Kidney capillary endothelial cell (primary cell): Measurements from ENCODE around the gene BEST1.
"Not testable (repeated sequence)": the region's sequence is repeated elsewhere in the genome, so short reads cannot be mapped to it uniquely, and the experiment has no call there.

Experiments used
- DNase-seq: peaks from one replicate; pipeline ENCODE4 v3.0.0-alpha.2; 2018; ENCODE audit warnings: low spot score

Gene BEST1

GRCh38 chr11:61978703-61979661, 28.8 kb downstream of the BEST1 start:
- DNase-seq: no peak

DNA sequence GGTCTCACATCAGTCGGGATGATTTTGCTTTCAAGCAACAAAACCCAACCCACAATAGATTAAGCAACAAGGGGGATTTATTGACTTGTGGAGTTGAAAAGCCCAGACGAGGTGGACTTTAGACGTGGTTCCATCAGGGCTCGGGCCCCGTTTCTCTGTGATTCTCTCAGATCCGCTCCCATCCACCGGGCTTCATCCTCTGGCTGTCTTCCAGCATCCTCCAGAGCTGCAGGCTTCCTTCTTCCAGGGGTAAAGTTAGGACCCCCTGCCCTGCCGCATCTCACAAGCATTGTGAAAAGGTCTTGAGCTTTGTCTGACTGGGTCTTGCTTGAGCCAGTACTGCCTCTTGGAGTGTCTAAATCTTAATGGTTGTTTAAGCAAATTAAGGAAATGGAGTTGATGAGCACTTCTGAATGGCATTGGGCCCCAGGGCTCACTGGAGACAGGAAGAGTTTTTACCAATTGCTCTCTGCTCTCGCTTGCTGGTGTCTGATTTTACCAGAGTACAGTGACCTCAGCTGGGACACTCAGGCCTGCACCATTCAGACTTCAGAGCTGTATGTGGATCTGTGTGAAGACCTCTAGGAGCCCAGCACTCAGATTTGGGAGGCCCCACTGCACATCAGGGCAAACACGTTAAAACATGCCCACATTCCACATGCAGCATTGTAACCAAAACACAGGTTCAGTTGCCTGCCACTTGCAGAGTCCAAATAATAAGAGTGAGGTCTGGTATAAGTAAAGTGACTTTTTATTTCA, 30.8 kb downstream of the BEST1 start:
- DNase-seq: no peak

GRCh38 chr11:61983419-61983818, 33.3 kb downstream of the BEST1 start:
- no peak for DNase-seq

DNA sequence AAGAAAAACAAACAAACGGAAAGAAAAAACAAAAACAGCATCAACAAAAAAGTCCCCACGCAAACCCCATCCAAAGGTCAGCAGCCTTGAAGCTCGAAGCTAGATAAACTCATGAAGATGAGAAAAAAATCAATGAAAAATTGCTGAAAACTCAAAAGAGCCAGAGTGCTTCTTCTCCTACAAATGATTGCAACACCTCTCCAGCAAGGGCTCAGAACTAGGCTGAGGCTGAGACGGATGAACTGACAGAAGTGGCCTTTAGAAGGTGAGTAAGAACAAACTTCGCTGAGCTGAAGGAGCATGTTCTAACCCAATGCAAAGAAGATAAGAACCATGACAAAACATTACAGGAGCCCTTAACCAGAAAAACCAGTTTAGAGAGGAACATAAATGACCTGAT, 35.7 kb downstream of the BEST1 start:
- no peak for DNase-seq

DNA sequence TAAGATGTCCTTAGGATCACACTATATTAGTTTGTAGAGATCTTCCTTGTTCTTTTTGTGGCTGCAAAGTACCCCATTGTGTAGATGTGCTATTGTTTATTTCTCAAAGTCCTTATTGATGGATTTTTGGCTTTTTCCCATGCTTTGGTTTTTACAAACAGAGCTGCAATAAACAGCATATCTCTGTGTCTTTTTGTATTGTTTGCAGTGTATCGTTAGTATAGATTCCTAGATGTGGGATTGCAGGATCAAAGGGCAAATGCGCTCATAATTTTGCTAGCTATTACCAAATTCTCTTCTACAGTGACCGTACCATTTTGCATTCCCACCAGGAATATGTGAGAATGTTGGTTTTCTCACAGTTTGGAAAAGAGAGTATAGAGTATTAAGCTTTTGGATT, 44.8 kb downstream of the BEST1 start:
- DNase-seq: no peak

- no peak for DNase-seq
Observed at GRCh38 chr11:61996933-61997332, 46.8 kb downstream of the BEST1 start.

DNA sequence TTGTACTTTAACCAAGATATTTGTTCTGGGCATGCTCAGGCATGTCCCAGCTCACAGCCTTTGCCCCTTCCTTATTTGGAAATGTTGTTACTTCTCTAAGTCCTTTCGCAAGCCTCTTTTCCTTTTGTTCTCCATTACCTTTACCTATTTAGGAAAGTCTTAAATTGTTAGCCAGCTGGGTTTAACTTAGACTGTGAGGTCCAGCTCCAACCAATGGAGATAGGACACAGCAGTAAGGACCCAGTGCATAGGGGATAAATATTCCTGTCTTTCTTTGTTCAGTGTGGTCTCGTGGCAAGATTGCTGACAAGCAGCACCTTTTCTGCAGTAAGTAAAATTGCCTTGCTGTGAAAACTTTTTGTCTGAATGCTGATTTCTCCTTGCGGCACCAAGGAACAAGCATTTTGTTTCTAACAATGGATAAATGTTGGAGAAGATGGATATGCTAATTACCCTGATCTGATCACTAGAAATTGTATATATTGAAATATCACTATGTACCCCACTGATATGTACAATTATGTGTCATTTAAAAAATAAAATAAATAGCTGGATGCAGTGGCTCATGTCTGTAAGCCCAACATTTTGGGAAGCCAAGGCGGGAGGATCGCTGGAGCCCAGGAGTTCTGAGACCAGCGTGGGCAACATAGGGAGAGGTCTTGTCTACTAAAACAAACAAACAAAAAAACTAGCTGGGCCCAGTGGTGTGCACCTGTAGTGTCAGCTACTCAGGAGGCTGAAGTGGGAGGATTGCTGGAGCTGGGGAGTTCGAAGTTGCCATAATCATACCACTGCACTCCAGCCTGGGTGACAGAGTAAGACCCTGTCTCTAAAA, 49.2 kb downstream of the BEST1 start:
- DNase-seq: no peak

DNA sequence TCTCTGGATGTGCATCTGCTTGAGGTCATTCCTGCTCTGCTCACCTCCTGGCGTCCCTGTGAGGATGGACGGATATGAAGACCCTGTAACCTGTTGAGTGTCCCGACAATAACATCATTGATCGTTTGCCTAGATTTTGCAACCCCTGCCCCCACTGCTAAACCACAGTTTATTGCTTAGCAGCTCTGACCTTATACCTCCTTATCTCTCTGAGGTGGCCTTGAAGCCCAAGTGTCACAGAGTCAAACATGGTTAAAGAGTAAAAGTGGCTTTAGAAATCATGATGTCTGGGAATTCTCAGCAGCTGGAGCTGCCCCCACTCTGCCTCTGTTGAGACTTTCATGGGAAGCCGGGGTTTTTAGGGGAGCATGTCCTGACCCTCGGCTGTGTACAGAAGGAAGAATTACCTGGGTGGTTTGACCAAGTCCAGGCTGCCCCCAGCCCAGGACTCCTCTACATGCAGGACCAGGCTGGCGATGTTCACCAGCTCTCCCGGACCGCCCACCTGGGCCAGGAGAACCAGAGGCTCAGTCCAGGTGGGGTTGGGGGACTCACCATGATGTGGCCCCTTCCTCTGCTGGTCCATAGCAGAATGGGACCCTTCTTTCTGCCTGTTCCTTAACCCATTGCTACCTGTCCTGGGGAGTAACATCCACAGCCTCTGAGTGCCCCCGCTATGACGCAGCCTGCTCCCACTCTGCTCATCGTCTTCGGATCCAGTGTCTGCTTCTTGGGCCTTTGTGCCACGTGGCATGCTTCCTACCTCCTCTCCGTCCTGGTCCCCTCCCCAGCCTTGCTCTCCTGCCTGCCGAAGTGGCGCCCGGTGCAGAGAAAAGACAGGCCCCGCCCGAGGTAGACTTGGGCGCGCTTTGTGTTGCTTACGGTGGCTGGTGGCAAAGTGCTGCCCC, 50.6 kb downstream of the BEST1 start:
- DNase-seq: no peak

DNA sequence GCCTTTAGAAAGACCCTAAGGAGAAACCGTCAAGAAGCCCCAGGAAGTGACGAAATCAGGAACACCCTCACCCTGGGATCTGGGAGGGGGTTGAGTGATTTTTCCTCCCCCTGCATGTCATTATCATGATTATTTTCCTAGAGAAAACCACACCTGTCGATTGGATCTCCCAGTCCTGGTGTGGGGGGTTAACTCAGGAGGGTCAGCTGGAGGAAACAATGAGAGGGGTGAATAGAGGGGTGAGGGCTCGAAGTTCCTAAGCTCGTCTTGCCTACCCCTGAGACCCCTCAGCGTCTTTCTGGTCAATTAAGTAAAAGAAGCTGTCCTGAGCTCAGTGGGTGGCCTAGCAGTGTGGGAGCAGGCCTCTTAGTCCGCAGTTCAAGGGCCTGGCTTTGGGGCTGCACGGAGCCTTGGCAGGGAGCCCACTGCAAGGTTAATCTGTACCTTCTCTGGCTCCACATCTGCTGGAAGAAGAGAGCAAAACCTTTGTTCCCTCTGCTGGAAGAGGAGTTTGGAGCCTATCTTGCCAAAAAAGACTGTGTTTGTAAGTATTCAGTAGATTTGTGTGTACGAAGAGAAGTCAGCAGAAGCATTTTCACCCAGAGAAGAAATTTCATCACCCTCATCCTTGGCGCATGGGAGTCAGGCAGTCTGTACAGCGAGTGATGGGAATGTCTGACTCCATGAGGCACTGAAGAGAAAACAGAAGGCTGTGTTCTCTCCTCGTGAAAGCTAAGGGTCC, 51.5 kb downstream of the BEST1 start:
- no peak for DNase-seq

DNA sequence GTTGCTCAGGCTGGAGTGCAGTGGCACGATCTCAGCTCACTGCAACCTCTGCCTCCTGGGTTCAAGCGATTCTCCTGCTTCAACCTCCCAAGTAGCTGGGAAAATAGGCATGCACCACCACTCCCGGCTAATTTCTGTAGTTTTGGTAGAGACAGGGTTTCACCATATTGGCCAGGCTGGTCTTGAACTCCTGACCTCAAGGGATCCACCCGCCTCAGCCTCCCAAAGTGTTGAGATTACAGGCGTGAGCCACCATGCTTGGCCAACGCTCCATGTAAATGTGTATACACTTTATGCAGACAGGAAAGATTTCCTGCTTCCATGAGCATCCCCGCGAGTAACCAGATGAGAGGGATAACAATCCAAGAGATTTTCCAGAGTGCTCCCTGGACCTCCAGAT, 52.1 kb downstream of the BEST1 start:
- not testable (repeated sequence) for DNase-seq

DNA sequence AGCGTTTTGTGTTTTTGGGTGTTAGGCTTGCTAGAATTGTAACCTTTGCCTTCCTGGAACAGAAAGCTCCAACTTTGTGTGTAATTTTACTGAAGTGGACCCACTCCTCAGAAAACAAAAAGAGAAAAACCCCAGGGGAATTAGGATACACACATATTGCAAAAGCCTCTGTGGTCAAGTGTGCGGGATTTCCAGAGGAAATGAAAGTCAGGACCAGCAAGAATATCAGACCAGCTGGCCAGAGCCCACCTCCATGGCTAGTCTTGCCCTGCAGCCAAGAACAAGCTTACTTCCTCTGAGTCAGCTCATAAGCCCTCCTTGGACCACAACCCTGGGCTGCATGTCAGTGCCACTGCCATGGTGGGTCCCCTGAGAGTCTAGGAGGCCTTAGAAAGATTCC, 54.3 kb downstream of the BEST1 start:
- no peak for DNase-seq

GRCh38 chr11:62008193-62008592, 58.0 kb downstream of the BEST1 start:
- DNase-seq: no peak

DNA sequence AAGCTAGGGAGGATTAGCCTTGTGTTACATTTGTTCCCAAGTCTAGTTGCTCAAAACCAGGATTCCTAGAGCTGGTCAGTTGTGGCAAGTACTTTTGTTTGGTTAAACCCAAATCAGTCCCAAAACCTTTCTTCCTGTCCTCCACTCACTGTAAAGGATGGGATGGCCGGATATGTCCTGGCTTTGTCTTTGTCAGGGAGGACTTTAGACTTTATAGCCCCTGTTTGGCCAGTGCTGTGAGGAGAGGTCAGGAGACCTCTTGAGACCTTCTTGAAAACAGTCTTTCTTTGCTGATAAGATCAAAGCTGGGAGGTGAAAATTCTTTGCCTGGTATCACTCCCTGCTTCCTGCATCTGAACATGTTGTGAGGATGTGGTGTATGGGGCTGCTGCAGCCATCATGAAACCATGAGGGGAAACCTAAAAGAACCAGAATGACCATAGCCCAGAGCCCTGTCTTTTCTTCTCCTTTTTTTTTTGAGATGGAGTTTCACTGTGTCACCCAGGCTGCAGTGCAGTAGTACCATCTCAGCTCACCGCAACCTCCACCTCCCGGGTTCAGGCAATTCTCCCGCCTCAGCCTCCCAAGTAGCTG, 60.9 kb downstream of the BEST1 start:
- DNase-seq: no peak

- no peak for DNase-seq
Observed at GRCh38 chr11:62011881-62012280, 61.7 kb downstream of the BEST1 start.

- DNase-seq: no peak
Observed at GRCh38 chr11:62012451-62012831, 62.3 kb downstream of the BEST1 start.

DNA sequence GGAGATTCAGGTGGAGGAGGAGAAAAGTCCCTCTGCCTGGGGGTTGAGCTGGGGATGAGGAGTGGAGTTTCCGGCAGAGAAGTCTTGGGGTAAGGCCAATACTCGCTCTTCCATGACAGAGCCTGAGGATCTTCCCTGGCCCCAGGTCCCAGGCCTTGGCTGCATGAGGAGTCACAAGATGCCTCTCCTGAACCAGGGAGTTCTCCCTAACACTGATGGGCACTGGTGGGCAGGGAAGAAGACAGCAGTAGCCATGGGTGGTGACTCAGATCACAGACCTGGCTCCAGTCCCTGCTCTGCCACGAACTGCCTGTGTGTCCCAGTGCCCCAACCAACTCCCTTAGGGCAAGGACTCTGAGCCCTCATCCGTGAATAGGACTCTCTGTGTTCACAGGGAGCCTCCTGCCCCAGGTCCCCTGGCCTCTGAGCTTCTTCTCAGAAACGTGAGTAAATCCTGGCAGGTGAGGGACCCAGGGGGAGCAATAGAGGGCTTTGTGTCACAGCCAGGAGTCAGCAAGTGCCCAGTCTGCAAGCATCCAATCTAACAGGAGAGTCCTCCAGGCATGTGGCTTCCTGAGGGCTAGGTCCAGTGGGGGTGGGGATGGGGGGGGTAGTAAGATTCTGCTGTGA, 62.8 kb downstream of the BEST1 start:
- DNase-seq: no peak
